Stomach (tissue), 9 donors: ENCODE results near the gene TROAP. TPM values are rescaled to one million over a fixed set of nuclear protein-coding genes. Genes with fewer than 3 reads are reported as not detected.

ENCODE experiments used
- DNase-seq, 2 donors: peaks; one replicate each; pipeline versions ENCODE4 v3.0.0 to v3.0.0-alpha.2; 2013 to 2019
- H3K27ac ChIP-seq, 5 donors: fragments of 200-600 bp in 4 of 5; sonication (generic) in 4 of 5; one replicate each; pipeline ENCODE4 v1.5.1; 2013 to 2019; ENCODE audit warnings: mild to moderate bottlenecking in 1 of 5, moderate library complexity in 1 of 5
- H3K27me3 ChIP-seq, 3 donors: fragments of 200-600 bp; sonication (generic); one replicate each; pipeline ENCODE4 v1.5.1; 2017 to 2019; ENCODE audit warnings: mixed run types in 1 of 3
- H3K36me3 ChIP-seq, 4 donors: fragments of 200-600 bp; sonication (generic); 1 replicate in 3 of 4; 2 replicates in 1 of 4; pipeline ENCODE4 v1.5.1; 2016 to 2019
- H3K4me1 ChIP-seq, 4 donors: fragments of 200-600 bp; sonication (generic); one replicate each; pipeline ENCODE4 v1.5.1; 2016 to 2019
- H3K4me3 ChIP-seq, 4 donors: fragments of 200-600 bp; sonication (generic) in 3 of 4; one replicate each; pipeline ENCODE4 v1.5.1; 2016 to 2019; ENCODE audit warnings: mild to moderate bottlenecking in 1 of 4
- H3K9me3 ChIP-seq, 4 donors: fragments of 200-600 bp; sonication (generic); one replicate each; pipeline ENCODE4 v1.5.1; 2016 to 2019
- CTCF ChIP-seq, 7 experiments: fragments of 450-650 bp in 4 of 7; fragments of 200-600 bp in 3 of 7; sonication (generic) in 3 of 7; IDR thresholded peaks; one replicate each; pipeline ENCODE4 v1.5.1; 2016 to 2019; ENCODE audit warnings: antibody characterized with exemption in 7 of 7, control low read depth in 2 of 7, mild to moderate bottlenecking in 1 of 7
- EP300 ChIP-seq: sonication (generic); formaldehyde crosslinking; IDR thresholded peaks from one replicate; pipeline ENCODE4 v1.6.1; 2017; ENCODE audit warnings: antibody characterized with exemption
- POLR2A ChIP-seq, 4 donors: fragments of 450-650 bp; IDR thresholded peaks; one replicate each; pipeline ENCODE4 v1.6.1; 2016; ENCODE audit warnings: antibody characterized with exemption in 4 of 4, control low read depth in 2 of 4, mild to moderate bottlenecking in 1 of 4, moderate library complexity in 1 of 4
- POLR2AphosphoS5 ChIP-seq, 3 donors: sonication (generic); formaldehyde crosslinking; IDR thresholded peaks; one replicate each; pipeline ENCODE4 v1.6.1; 2016; ENCODE audit warnings: antibody characterized with exemption in 3 of 3
- WGBS, 5 donors: extraction: QIAGEN DNeasy Blood & Tissue Kit in 3 of 5; methylation state at CpG; one replicate each; pipeline versions ENCODE4 v1.1.5 to v1.1.7; 2013 to 2018; 5-methylcytosine and 5-hydroxymethylcytosine counted together
- intact Hi-C: fragments of 100-400 bp; cut with DNase I; formaldehyde crosslinking; loops from one replicate; pipeline ENCODE4 v1.15.1; 2023; ENCODE audit warnings: low total_unique reads
- polyA plus RNA-seq, 3 donors: library from polyadenylated mRNA; stranded (reverse); fragments of 200-250 nt; gene quantifications; one replicate each; pipeline ENCODE4 v1.2.3, GENCODE V29; 2013
- total RNA-seq, 5 donors: library from RNA; depleted of rRNA; stranded (reverse); fragments of >200 nt; gene quantifications; one replicate each; pipeline versions ENCODE4 v1.1.0 to v1.2.3, GENCODE V29; 2014 to 2016
- donor health status: healthy with polysubstance abuse.
- donor health status: Bipolar disorder and iron deficiency.
- donor health status: healthy.

Gene TROAP
- total and polyA plus RNA-seq, 8 donors, result 1.4 to 54.2 (median 8.7) TPM

GRCh38 chr12:49344486-49345050, 21.5 kb downstream of the TROAP start:
- no peak for DNase-seq
- 25 to 54% (median 43%) methylated on average over 14 to 15 of the region's 15 CpGs for WGBS, 5 donors
- H3K36me3 ChIP-seq, result no peaks in the 10 kb centered on the region
- TF ChIP-seq POLR2AphosphoS5 (IDR thresholded peaks at IDR 0.05) (no peak), EP300 (no peak), POLR2A (IDR thresholded peaks at IDR 0.05) (no peak), CTCF (IDR thresholded peaks at IDR 0.05) (no peak)
- H3K4me1 ChIP-seq, result peaks cover 62 to 73% (median 67%) of the 10 kb centered on the region in 4 donors
- H3K9me3 ChIP-seq, result no peaks in the 10 kb centered on the region
- H3K27me3 ChIP-seq, result peaks cover 10 to 98% (median 49%) of the 10 kb centered on the region in 3 donors
- no peak overlapping the region for H3K27ac ChIP-seq
- intact Hi-C loops, result no loop called here
- H3K4me3 ChIP-seq, result peak overlapping the region in 3 of 4 donors; percentile 34 to 60 (median 43)

GRCh38 chr12:49345051-49345824, 22.2 kb downstream of the TROAP start:
- no peaks in the 10 kb centered on the region for H3K9me3 ChIP-seq
- no peaks in the 10 kb centered on the region for H3K36me3 ChIP-seq
- TF ChIP-seq POLR2A (IDR thresholded peaks at IDR 0.05) (no peak), EP300 (no peak), CTCF (IDR thresholded peaks at IDR 0.05) (no peak), POLR2AphosphoS5 (IDR thresholded peaks at IDR 0.05) (no peak)
- peaks cover 10 to 99% (median 49%) of the 10 kb centered on the region in 3 donors for H3K27me3 ChIP-seq
- intact Hi-C loops, result no loop called here
- WGBS, 5 donors, result 1 to 8% (median 3%) methylated on average over 32 to 70 of the region's 70 CpGs
- peak; percentile 35 to 79 for DNase-seq
- H3K4me3 ChIP-seq, result peak overlapping the region; percentile 34 to 60 (median 41)
- H3K4me1 ChIP-seq, result peaks cover 62 to 73% (median 69%) of the 10 kb centered on the region in 4 donors
- H3K27ac ChIP-seq, result no peak overlapping the region

GRCh38 chr12:49345825-49346658, 23.0 kb downstream of the TROAP start:
- H3K4me1 ChIP-seq, result peaks cover 62 to 73% (median 69%) of the 10 kb centered on the region in 4 donors
- peak; percentile 24 to 28 for DNase-seq
- intact Hi-C loops, result no loop called here

GRCh38 chr12:49346659-49347310, 23.7 kb downstream of the TROAP start, which contains the start of gene DNAJC22:
DNAJC22 (plus strand) TSS chr12:49346888; CDS start chr12:49348873, 1,985 bp downstream.
- intact Hi-C loops, result no loop called here
- peak within 1 kb of the TSS in 2 of 5 donors; percentile 8 to 38 for H3K27ac ChIP-seq
- peaks cover 10 to 97% (median 51%) of the 10 kb centered on the region in 3 donors for H3K27me3 ChIP-seq
- WGBS, 5 donors, result 1 to 5% (median 2%) methylated on average over 19 to 47 of the region's 47 CpGs
- H3K4me1 ChIP-seq, result peaks cover 62 to 72% (median 68%) of the 10 kb centered on the region in 4 donors
- DNase-seq, result peak; percentile 33 to 60
- TF ChIP-seq EP300 (no peak), POLR2A (IDR thresholded peaks at IDR 0.05) (no peak), CTCF (IDR thresholded peaks at IDR 0.05) (no peak)
- peaks cover 0 to 4% (median 0%) of the 10 kb centered on the region in 4 donors for H3K36me3 ChIP-seq
- H3K9me3 ChIP-seq, result no peaks in the 10 kb centered on the region
- peak within 1 kb of the TSS; percentile 34 to 60 (median 41) for H3K4me3 ChIP-seq

More at GRCh38 chr12:49345825-49346658, 23.0 kb downstream of the TROAP start:
- Histone ChIP-seq H3K27me3 (peaks cover 10 to 97% (median 49%) of the 10 kb centered on the region in 3 donors), H3K9me3 (no peaks in the 10 kb centered on the region), H3K4me3 (peak overlapping the region; percentile 34 to 60 (median 41)), H3K36me3 (no peaks in the 10 kb centered on the region), H3K27ac (no peak overlapping the region)
- no peak for TF ChIP-seq POLR2AphosphoS5 (IDR thresholded peaks at IDR 0.05)
- 1 to 4% (median 2%) methylated on average over 50 to 61 of the region's 61 CpGs for WGBS, 5 donors
